Hematopoietic multipotent progenitor cell treated with erythropoietin and hydrocortisone succinate and interleukin-3 and kit ligand, for 6 days (in vitro differentiated cells): Measurements from ENCODE around the gene FGFR1OP2.

Experiments
- DNase-seq: peaks from one replicate; pipeline ENCODE4 v3.0.0-alpha.2; 2015

FGFR1OP2 gene

DNA sequence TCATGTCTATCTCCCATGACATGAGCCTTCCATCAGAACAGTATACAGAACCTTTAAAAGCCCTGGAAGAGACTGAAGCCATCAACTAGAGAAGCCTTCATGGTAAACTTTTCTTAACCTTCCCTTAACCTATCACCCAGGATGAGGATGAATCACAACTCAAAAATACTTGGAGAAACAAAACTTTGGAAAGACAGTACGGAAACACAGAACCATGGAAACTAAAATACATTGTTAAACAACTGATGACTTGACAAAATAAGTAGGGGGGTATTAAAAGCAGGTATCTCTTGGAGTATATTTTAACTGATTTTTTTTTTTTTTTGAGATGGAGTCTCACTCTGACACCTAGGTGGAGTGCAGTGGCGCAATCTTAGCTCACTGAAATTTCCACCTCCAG is 67.2 kb downstream of the FGFR1OP2 start:
- DNase-seq, result no peak

DNA sequence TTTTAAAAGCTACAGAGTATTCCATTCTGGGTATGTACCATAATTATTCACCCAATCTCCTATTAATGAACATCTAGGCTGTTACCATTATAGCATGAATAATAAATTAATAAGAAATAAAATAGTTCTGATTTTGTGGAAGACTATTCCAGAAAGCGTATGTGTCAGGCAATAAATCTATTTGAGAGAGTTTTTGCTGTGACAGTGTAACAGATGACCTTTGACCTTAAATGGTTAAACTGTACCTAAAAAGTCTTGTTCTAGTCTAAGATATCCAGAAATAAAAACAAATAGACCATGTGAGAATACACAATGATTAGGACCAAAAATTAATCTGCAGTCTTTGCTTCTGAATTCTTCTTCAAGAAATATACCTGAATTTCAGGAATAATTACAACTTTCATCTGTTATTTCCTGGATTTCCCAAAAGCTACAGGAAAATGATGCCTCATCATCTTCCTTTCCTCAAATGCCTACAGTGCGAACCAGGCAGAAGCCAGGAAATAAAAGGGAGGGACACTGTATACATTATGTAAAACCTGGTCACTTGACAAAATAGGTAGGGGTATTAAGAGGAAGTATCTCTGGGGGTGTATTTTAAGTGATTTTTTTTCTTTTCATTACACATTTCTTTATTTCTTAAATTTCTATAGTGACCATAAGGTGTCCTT is 68.7 kb downstream of the FGFR1OP2 start:
- DNase-seq, result no peak

DNA sequence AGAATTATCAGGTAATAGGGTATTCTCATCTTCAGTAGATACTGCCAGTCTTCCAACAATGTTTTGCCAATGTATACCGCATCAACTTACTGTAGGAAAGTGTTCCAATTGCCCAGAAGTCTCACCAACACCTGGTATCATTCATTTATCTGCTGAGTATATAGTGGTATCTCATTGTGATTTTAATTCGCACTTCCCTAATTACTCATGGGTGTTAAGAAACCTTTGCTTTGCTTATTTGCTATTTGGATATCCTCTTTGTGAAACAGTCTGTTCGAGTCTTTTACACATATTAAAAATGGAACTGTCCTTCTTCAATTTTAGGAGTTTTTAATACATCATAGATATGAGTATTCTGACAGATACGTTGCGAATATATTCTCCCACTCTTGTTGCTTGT is 69.8 kb downstream of the FGFR1OP2 start:
- DNase-seq, result no peak

DNA sequence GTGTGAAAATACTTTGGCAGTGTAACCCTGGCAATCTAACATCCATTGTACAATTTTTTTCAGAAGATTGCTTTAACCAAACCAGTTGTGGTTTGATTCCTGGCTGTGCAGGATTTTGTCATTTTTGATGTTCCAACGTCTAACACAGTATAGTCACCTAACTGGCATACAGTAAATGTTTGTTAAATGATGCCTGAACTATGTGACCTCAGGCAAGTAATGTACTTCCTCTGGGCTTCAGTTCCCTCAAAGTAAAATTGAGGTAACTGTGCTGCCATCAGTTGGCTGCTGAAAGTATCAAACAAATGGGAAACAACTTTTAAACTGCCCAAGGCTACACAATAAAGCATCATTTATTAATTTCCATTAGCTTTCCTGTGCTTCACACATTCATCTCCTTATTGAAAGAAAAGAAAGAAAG is 71.6 kb downstream of the FGFR1OP2 start:
- peak; percentile 61 for DNase-seq

DNA sequence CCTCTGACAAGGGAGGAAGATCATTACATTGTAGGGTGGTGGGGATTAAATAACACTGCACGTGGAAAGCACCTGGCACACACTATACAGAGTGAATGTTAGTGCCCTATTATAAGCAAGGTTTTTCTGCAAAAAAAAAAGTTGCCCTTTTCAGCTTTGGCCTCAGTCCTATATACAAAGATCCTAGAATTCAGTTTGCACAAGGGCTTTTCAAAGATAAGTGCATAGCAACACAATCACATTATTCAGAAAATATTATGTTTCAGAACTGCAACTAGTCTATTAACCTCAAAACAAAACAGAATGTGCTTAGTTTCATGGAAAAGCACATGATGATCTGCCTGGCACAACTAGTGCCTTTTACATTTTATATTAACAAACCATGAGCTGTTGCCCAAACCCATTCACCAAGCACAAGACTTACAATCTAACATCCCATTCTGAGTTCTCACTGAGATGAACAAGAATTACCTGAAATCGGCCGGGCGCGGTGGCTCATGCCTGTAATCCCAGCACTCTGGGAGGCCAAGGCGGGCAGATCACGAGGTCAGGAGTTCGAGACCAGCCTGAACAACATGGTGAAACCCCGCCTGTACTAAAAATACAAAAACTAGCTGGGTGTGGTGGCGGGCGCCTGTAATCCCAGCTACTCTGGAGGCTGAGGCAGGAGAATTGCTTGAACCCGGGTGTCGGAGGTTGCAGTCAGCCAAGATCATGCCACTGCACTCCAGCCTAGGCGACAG is 74.1 kb downstream of the FGFR1OP2 start:
- no peak for DNase-seq

DNA sequence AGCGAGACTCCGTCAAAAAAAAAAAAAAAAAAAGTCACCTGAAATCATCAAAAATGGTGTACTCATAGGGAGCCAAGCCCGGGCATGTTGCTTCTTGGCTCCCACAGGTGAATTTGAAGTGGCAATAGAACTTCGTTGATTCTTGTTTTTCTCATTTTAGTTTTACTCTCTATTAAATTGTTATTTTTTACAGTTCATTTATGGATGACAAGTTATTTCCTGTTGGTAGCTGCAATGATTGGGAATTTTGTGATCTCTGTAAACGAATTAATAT is 74.6 kb downstream of the FGFR1OP2 start:
- DNase-seq, result peak; percentile 38

DNA sequence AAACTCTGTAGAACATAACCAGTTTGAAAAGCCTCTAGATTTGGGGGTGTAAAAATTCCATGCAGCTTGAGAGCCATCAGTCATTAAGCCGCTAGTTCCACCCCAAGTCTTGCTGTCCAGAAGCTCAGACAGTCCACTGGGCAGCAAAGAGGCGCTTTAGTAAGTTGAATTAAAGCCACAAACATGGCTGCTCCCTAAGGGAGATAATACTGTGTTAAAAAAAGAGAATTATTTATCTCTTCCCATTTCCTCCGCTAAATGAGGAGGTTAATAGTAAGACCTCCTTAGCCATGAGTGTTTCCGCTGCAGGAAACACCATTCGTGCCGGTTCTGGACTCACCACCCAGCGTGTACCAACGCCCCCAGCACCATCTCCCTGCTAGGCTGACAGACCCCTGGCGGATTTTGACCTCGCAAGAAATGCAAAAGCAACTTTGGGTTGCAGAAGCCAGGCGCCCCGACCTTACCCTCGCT is 75.4 kb downstream of the FGFR1OP2 start:
- DNase-seq, result peak; percentile 62

DNA sequence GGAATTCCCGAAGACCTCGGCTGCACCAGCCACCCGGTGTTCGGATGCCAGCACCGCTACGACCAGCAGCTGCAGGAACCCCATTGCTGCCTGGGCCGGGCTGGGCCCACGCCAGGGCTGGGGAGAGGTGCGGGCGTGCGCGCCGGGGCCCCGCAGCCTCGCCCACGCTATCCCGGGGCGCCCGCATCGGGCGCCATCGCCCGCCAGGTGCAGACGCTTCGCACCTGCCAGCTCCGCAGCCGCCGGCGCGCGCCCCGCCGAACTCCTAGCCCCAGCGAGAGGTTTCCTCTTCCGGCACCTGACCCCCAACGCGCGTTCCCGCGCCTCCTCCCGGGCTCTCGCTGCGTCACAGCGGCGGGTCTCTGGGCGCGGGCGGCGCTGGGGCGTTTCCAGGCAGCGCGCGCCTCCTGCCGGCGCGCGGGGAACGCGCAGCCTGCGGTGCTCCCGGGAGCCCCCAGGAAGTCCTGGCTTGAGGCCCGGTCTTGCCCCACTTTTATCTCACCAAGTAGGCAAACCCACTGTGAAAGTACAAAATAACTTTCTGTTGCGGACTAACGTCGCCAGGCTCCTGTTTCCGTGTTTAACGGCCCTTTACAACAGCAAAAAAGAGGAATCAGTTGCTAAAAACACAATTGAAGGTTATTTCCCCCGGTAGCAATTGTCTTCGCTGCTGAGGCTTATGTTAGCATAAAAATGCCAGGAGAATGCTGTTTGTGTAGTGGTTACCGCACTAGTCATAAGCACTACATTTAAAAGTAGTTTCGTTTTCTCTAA is 76.0 kb downstream of the FGFR1OP2 start, which contains the start of gene TM7SF3:
TSS of gene TM7SF3 (minus strand) at position 300 of the 774 bp plus-strand sequence. CDS start at position 84, 216 bp downstream.
- peak; percentile 97 for DNase-seq

DNA sequence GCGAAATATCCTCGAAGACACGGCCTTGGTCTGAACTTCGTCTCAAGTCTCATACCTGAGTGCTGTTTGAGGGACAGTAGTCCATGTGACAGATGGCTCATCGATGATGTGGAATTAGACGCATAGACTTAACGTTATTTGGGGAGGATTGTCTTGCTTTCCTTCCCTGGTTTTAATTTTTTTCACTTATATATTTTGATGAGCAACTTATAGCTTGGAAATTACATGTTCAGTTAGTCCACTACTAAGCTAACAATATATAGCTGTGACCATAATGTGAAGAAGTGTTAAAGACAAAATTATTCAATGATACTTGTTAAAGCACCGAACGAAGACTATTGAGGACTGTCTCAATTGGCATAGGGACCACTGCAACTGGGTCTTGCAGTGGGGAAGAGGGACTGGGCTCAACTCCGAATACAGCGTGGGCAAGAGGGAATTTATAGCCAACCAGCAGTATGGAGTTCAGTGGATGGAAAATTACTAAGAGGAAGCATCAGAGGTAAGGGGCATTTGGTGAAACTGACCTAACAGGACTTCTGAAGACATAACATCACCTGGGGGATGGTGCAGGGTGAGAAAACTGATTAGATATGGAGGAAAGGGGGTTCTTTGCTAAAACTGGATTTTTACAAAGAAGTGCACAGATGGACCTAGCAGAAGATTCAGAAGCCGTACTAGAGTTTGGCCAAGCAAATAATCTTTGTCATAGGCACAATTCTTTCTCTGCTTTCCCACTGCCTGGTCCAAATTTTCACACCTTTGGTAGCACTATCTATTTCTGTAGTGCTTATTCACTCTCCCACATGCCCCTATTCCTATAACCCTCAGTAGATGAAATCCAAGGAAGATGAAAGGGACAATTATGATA is 76.8 kb downstream of the FGFR1OP2 start:
- peak; percentile 39 for DNase-seq

DNA sequence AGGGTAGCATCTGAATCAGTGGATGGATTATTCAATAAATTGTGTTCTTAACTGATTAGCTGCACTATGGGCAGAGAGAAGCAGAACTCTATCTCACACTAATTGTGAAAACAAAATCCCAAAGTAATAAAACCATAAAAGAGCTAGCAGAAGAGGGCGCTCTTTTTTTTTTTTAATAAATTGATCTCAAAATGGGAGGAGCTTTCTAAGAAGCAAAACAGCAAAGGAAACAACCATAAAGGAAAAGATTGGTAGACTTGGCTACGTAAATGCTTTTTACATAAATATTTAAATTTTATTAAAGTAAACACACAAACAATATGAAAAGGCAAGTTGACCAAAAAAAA is 77.4 kb downstream of the FGFR1OP2 start:
- DNase-seq, result peak; percentile 87
